Ovary (tissue), 3 donors: ENCODE data around the gene HLA-DRA.

Source experiments
- EP300 ChIP-seq: sonication (generic); formaldehyde crosslinking; IDR thresholded peaks from one replicate; pipeline ENCODE4 v1.6.1; 2017; ENCODE audit warnings: antibody characterized with exemption
- POLR2A ChIP-seq: fragments of 450-650 bp; IDR thresholded peaks from one replicate; pipeline ENCODE4 v1.6.1; 2017; ENCODE audit warnings: antibody characterized with exemption, mild to moderate bottlenecking, moderate library complexity
- TF ChIP-seq, protein P1 (sequence below), 3 donors: fragments of 450-650 bp in 2 of 3; fragments of 200-600 bp in 1 of 3; IDR thresholded peaks; one replicate each; pipeline versions ENCODE4 v1.5.1 to v1.8.0; 2016 to 2022; ENCODE audit warnings: antibody characterized with exemption in 3 of 3, mild to moderate bottlenecking in 1 of 3
- donor health status: DM: no; HTN: no; CAD: no.

DNA sequence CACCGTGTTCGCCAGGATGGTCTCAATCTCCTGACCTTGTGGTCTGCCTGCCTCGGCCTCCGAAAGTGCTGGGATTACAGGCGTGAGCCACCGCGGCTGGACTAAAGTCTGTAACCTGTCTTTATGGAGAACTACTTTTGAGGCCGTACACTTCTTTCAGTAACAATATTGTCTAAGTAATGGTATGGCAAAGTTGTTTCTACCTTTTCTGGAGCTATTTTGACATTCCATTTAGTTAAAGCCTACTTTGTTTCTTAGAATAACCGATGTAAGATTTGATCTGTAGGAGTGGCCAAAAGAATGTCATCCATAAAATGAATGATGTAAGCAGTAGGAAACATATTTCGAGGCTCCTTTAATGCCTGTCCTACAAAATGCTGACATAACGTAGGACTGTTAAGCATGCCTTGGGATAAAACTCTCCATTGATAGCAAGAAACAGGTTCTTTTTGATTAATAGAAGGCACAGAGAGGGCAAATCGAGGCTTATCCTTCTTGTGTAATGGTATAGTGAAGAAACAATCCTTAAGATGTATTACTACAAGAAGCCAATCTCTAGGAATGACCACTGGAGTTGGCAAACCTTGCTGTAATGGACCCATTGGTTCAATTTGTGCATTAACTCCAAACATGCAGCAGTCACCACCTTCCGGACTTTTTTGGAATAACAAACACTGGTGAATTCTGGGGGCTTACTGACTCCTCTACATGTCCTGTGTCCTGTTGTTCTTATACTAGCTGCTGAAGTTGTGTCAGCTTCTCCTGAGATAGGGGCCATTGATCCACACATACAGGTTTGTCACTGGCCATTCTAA, 35.9 kb downstream of the HLA-DRA start:
- TF ChIP-seq, protein P1, sequence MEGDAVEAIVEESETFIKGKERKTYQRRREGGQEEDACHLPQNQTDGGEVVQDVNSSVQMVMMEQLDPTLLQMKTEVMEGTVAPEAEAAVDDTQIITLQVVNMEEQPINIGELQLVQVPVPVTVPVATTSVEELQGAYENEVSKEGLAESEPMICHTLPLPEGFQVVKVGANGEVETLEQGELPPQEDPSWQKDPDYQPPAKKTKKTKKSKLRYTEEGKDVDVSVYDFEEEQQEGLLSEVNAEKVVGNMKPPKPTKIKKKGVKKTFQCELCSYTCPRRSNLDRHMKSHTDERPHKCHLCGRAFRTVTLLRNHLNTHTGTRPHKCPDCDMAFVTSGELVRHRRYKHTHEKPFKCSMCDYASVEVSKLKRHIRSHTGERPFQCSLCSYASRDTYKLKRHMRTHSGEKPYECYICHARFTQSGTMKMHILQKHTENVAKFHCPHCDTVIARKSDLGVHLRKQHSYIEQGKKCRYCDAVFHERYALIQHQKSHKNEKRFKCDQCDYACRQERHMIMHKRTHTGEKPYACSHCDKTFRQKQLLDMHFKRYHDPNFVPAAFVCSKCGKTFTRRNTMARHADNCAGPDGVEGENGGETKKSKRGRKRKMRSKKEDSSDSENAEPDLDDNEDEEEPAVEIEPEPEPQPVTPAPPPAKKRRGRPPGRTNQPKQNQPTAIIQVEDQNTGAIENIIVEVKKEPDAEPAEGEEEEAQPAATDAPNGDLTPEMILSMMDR (IDR thresholded peaks at IDR 0.05) = no peak
- TF ChIP-seq EP300 = no peak
- TF ChIP-seq POLR2A = no peak
